ENCODE data around the gene SIAH2.

The SIAH2 gene

GRCh38 chr3:150747886-150748683 is 14.9 kb downstream of the SIAH2 start:
- no peak for DNase-seq

GRCh38 chr3:150746791-150747590 is 16.0 kb downstream of the SIAH2 start:
- DNase-seq = no peak

GRCh38 chr3:150745832-150746231 is 17.1 kb downstream of the SIAH2 start:
- DNase-seq = no peak

GRCh38 chr3:150744919-150745211 is 18.1 kb downstream of the SIAH2 start:
- DNase-seq = no peak

GRCh38 chr3:150744041-150744918 is 18.7 kb downstream of the SIAH2 start:
- DNase-seq = no peak

GRCh38 chr3:150743508-150743907 is 19.5 kb downstream of the SIAH2 start:
- no peak for DNase-seq

GRCh38 chr3:150742679-150743078 is 20.3 kb downstream of the SIAH2 start:
- DNase-seq = no peak

GRCh38 chr3:150742141-150742523 is 20.8 kb downstream of the SIAH2 start:
- DNase-seq = no peak

- no peak for DNase-seq
Observed at GRCh38 chr3:150741497-150742140, 21.4 kb downstream of the SIAH2 start.

- no peak for DNase-seq
Observed at GRCh38 chr3:150740733-150741496, 22.1 kb downstream of the SIAH2 start.

- peak; percentile 35 for DNase-seq
Observed at GRCh38 chr3:150739877-150740645, 22.9 kb downstream of the SIAH2 start.

- no peak for DNase-seq
Observed at GRCh38 chr3:150739200-150739863, 23.6 kb downstream of the SIAH2 start.

- DNase-seq = no peak
Observed at GRCh38 chr3:150738688-150739087, 24.3 kb downstream of the SIAH2 start.

- peak; percentile 81 for DNase-seq
Observed at GRCh38 chr3:150737874-150738679, 24.9 kb downstream of the SIAH2 start.

- DNase-seq = peak; percentile 74
Observed at GRCh38 chr3:150736903-150737832, 25.8 kb downstream of the SIAH2 start.

GRCh38 chr3:150736316-150736719 is 26.7 kb downstream of the SIAH2 start:
- DNase-seq = no peak

GRCh38 chr3:150734795-150735119 is 28.2 kb downstream of the SIAH2 start:
- DNase-seq = no peak

- no peak for DNase-seq
Observed at GRCh38 chr3:150733936-150734794, 28.8 kb downstream of the SIAH2 start.
